ENCODE measurements around the gene BCAS2.

GRCh38 chr1:114549137-114549536 is 32.3 kb downstream of the BCAS2 start:
- TF ChIP-seq POLR2A (IDR thresholded peaks at IDR 0.05; ENCODE audit: extremely low read depth, insufficient read length), result no peak
- TF ChIP-seq CTCF (IDR thresholded peaks at IDR 0.05; ENCODE audit: low read depth, low read length), result no peak
- no peak for TF ChIP-seq MYC (IDR thresholded peaks at IDR 0.05; ENCODE audit: low read depth, low read length)

All from NB4 (cell line).